ENCODE results near the gene SLC26A6.

DNA sequence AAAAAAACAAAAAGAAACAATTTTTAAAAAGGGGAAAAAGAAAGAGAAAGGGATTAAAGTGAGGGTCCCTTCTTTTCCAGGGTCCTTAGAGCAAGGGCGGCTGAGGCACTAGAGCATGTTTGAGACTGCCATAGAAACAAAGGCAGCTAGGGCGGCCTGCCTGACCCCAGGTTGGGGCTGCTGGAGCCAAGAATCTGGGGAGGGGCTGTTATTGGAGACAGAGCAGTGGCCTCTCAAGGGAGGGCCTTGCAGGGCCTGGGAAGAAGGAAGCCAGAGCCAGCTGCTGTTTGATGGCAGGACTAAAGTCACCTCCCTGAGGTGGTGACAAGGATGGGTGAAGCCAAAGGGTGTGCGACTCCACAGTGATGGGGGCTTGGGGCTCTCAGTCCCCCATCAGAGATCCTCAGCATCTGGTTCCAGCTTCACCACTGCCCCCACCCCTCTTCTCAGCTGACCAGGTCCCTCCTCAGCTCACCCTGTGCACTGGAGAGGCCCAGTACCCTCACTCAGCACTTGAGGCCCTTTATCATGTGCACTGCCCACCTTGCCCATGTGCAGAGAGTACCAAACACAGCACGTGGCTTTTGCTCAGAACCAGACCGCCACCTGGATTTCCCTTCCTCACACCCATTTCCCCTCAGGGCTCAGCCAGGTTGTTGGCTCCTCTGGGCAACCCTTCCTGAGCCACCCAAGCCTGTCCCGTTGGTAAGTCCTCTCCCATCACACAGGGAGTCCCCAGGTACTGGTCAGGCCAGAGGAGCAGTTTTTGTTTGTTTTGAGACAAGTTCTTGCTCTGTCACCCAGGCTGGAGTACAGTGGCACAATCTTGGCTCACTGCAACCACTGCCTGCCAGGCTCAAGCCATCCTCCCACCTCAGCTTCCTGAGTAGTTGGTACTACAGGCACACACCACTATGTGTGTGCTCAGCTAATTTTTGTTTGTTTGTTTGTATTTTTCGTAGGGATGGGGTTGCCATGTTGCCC is 15.4 kb downstream of the SLC26A6 start:
- TF ChIP-seq, protein P1, sequence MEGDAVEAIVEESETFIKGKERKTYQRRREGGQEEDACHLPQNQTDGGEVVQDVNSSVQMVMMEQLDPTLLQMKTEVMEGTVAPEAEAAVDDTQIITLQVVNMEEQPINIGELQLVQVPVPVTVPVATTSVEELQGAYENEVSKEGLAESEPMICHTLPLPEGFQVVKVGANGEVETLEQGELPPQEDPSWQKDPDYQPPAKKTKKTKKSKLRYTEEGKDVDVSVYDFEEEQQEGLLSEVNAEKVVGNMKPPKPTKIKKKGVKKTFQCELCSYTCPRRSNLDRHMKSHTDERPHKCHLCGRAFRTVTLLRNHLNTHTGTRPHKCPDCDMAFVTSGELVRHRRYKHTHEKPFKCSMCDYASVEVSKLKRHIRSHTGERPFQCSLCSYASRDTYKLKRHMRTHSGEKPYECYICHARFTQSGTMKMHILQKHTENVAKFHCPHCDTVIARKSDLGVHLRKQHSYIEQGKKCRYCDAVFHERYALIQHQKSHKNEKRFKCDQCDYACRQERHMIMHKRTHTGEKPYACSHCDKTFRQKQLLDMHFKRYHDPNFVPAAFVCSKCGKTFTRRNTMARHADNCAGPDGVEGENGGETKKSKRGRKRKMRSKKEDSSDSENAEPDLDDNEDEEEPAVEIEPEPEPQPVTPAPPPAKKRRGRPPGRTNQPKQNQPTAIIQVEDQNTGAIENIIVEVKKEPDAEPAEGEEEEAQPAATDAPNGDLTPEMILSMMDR (IDR thresholded peaks at IDR 0.05), result no peak
- TF ChIP-seq EZH2 (IDR thresholded peaks at IDR 0.05; ENCODE audit: borderline replicate concordance, insufficient read depth, low read depth, low read length, poor library complexity, severe bottlenecking), result no peak

Data from B cell (primary cell).